GM12892 (cell line): Measurements from ENCODE around the gene SPAAR.

ENCODE experiments used
- POLR2A ChIP-seq: IDR thresholded peaks from 2 replicates; pipeline ENCODE4 v1.6.1; 2011; ENCODE audit warnings: low read depth, low read length, control low read depth
- POLR2AphosphoS5 ChIP-seq: IDR thresholded peaks from 2 replicates; pipeline ENCODE4 v1.6.1; 2011; ENCODE audit warnings: low read depth, low read length, control low read depth
- TAF1 ChIP-seq: IDR thresholded peaks from 2 replicates; pipeline ENCODE4 v1.6.1; 2011; ENCODE audit warnings: low read depth, mild to moderate bottlenecking, control low read depth, low read length, borderline replicate concordance

DNA sequence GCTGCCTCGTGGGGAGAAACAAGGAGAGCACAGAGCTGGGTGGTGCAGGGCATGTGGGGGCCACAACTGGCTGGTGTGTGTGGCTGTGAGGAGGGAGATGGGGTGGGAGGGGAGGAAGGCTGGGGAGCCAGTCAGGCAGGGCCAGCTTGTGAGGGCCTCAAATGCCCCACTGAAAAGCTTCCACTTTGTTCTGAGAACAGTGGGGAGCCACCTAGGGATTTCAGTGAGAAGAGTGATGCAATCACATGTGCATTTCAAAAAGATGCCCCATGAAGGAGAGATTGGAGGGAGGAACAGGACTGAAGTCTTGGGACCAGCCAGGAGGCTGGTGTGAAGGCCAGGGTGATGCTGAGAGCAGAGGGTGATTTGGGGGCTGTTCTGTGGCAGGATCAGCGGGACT is 40.4 kb upstream of the SPAAR start:
- TF ChIP-seq TAF1 (no peak), POLR2AphosphoS5 (no peak), POLR2A (no peak)
